AG20443 (cell line): ENCODE results near the gene STBD1.
A peak's percentile ranks its signal among the peaks of the same experiment; 100 is the strongest.
"Not testable (repeated sequence)": the region's sequence is repeated elsewhere in the genome, so short reads cannot be mapped to it uniquely, and the experiment has no call there.

ENCODE experiments used
- DNase-seq: peaks from one replicate; pipeline ENCODE4 v3.0.0; 2012; ENCODE audit warnings: low spot score, mixed read lengths

Gene STBD1

DNA sequence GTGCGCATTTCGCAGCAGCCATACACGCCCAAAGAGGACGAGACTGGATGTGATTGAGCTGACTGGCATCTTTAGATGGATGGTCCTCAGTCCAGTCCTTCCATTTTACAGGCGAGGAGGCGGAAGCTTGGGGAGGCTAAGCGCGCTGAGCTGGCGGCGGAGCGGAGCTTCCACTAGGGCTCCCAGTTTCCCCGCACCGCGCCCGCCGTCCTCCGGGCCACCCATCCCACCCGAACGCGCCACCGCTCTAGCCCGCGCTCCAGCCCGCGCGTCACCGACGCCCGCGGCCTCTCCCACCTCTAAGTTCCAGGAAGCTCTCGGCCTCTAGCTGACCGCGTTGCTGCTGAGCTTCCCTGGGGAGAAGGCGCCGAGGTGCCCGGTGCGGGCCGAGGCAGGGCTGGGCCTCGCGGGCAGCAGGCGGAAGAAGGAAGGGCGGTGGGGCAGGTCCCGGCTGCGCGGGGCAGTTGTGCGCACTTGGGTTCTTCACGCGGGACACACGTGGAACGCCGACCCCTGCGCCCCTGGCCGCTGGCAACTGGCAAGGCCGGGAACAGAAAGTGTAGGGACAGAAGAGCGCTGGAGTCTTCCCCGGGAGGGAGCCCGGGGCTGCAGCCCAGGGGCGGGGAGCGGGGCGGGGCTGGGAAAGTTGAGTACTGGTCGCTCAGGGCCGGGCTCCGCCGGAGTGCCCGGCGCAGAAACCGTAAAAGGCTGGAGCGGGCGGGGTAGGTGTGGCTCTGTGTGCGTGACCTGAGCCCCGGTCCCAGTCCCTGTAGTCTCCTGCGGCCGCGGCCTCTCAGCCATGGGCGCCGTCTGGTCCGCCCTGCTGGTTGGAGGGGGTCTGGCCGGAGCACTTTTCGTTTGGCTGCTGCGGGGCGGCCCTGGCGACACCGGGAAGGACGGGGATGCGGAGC lies at the start of gene STBD1:
Gene STBD1 (plus strand): TSS at position 763 of the 911 bp plus-strand sequence. CDS start 37 bp downstream, at position 800.
- DNase-seq, result peak; percentile 84

DNA sequence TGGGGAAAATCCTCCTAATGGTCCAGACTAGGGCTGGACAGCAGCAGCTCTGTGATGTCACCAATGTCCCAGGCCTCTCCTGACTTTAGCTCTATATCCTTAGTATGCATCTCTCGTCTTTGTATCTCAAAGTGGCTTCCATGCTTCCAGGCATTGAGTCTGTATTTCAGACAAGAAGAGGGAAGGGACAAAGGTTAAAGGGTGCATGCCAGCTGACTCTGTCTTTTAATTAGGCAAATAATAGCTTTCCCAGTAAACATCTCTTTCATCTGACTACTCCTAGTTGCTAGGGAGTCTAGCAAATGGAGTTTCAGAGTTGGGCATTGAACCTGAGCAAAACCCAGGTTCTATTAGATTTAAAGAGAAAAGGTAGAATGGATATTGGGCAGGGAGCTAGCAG lies 49.6 kb upstream of the STBD1 start:
- DNase-seq, result no peak

DNA sequence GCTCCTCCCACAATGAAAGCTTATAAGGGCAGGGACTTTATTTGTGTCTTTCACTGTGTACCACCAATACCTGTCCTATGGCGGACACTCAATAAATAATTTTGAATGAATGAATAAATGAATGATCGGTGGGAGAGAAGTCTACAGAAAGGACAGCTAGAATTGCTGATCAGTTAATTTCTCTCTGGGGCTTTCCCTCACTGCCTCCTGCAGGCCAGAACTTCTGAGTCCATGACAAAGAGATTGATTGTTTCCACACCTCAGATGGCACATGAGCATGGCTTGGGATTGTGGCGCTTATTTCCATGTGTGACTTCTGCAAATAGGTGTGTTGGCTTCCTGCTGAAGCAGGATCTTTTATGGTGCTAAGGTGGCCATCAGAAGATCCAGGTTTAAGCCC lies 48.7 kb upstream of the STBD1 start:
- no peak for DNase-seq

DNA sequence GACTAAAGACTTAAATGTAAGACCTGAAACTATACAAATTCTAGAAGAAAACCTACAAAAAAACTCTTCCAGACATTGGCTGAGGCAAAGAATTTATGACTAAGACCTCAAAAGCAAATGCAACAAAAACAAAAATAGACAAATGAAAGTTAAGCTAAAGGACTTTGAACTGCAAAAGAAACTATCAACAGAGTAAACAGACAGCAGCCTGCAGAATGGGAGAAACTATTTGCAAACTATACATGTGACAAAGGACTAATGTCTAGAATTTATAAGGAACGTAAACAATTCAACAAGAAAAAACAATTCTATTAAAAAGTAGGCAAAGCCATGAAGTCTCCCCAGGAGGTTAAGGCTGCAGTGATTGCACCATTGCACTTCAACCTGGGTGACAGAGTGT lies 46.0 kb upstream of the STBD1 start:
- DNase-seq, result no peak

DNA sequence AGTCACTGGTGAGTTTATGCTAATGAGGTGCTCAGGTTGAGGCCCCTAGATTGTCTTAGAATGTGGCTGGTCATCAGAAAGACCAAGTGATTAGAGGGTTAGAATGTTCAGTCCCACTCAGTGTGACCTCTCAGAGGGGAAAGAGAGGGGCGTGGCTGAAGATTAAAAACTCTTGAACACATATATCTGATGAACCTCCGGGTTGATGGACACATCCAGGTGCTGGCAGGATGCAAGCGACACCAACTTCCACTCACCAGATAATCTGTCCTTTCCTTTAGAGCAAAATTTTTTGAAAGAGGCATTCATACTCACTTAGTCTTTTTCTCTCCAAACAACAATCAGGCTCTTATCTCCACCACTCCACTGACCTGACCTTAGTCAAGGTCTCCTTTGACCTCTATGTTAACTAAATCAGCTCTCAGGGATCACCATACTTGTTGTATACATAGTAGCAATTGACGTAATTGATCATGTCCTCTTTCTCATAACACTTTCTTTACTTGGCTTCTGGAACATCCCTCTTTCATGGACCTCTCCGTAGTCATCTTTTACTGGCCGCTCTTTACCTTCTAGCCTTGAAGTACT lies 40.8 kb upstream of the STBD1 start:
- no peak for DNase-seq

DNA sequence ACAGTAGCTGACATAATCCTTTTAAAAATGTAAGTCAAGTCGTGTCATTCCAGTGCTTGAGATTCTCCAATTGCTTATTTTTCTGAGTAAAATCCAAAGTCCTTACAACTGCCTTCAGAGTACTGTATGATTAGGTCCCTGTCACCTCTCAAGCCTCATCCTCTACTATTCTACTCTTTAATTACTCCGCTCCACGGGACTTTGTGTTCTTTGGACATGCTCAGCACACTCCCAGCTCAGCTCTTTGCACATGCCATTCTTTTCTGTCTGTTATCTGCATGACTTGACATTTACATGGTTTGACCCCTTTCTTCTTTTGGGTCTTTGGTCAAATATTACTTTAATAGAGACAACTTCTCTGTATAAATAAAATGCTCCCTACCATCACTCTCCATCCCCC lies 39.9 kb upstream of the STBD1 start:
- no peak for DNase-seq

DNA sequence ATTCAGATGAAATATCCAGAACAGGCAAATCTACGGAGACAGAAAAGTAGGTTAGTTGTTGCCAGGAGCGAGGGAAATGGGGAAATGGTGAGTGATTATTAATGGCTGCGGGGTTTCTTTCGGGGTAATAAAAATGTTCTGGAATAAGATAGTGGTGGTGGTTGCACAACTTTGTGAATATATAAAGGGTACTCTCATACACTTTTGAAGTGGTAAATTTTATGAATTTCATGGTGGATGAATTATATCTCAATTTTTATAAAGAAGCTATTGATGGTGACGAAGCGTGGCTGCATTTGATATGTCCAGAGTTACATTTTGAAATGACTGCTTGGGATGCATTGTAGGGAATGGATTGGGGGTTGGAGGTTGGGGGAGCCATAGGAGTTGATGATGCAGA lies 38.7 kb upstream of the STBD1 start:
- no peak for DNase-seq

DNA sequence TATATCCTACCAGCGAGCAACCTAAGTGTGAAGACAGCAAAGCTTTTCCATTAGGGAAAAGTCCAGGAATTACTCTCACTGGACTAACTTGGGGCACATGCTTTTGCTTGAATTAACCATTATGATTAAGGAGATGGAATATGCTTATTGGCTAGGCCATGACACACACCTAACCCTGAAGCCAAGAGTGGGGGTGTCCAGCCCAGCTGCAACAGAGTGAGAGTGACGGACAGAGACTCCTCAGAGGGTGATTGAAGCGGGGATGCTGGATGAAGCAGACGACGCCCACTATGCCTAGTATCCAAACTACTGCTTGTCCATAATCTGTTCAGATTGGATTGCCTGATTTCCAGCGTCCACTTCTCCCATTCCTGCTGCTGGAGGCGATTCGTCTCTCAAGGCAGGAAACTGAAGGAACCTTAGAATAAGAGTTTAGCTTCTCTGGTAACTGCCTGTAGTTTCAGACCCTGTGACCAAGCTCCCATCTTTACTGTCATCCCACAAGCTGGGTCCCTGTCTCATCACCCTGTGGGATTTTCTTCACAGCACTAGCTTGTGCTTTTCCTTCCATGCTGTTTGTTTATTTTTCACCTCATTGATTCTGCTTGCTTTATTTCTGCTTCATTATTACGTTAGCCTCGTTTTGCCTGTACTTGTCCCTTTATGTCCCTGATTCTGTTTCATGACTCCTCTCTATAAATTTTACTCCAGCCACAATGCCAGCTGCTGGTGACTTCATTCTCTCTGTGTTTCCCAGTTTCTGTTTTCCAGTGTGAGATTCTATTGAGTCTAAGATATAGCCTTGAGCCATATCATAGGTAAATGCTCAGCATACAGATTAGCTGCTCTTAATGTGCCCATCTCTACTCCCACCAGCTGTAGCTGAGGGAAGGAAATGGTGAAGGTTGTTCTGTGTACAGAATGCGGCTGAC lies 36.0 kb upstream of the STBD1 start:
- DNase-seq, result no peak

DNA sequence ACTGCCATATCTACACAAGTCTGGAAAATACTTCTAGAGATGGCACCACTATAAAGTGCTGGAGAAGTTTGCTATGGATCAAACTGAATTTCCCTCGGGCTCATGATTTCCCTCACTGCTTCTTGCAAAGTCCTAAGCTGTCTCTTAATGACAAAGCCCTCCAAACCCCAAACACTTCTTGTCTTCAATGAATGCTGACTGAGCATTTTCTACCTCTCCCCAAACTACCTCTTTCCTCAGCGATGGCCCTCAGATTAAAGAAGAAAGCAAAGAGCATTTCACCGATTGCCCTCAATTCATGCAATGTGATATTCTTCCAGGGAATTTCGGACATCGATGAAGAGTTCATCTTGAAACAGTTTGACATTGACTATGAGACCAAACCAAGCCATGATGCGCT lies 35.3 kb upstream of the STBD1 start:
- DNase-seq, result no peak

DNA sequence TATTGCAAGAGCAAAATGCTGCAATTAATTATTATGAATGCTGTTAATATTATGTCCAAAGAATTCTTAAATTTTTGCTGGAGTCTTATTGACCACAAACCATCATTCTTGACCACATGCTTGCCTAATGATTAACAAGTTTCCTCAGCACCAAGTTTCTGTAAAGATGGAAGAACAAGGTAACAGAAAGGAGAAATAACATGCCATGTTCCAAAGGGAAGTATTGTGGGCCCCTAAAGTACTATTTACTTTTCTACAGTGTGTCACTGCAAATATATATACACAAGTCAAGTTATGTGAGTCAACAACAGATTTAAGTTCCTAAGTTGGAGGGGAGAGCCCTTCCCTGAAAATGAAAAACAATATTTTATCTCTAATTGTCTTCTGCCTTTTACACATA lies 34.5 kb upstream of the STBD1 start:
- DNase-seq, result no peak

DNA sequence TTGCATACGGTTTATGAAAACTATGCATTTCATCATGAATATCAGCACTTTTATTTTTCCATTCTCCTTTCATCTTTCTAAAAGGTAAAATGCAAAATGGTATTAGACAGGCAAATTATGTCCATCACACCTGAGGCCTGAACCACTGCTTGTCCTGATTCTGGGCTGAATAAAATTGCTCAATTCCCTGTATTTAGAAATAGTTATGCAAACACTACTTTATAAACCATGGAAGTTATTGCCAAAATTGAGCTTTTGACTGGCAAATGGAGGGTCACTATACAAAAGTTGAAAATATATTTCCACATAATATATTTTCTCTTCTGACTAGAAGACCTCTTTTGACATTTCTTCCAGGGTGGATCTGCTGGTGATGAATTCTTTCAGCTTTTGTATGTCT lies 34.0 kb upstream of the STBD1 start:
- DNase-seq, result no peak

DNA sequence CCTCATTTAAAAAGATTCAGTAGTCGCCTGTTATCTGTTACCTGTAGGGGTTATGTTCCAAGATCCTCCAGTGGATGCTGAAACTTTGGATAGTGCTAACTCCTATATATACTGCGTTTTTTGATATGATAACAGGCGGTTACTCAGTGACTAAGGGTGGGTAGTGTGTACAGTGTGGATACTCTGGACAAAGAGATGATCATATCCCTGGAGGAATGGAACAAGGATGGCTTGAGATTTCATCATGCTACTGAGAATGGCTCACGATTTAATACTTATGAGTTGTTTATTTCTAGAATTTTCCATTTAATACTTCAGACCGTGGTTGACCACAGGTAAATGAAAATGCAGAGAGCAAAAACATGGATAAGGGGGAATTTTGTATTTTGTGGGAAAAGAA lies 33.5 kb upstream of the STBD1 start:
- DNase-seq, result no peak

DNA sequence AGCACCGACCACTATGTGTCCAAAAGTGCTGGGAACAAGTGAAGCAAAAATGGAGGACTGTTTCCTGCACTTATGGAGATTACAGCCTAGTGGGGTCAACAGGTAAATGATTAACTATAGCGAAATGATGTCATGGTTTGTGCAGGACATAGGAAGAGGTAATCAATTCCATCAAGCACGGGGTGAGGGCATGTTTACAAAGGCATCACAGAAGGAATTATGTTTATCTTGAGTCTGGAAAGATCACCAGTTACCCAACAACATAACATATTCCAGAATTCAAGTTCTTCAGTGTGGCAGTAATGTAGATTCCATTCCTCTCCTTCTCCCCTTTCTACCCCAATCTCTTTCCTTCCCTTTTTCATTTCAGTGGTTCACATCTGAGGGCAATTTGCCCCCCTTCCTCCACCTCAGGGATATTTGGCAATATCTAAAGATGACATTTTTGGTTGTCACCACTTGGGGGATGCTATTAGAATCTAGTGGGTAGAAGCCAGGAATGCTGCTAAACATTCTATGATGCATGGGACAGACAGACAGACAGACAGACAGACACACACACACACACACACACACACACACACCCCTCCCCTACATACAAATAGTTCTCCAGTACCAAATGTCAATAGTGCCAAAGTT lies 30.9 kb upstream of the STBD1 start:
- no peak for DNase-seq

DNA sequence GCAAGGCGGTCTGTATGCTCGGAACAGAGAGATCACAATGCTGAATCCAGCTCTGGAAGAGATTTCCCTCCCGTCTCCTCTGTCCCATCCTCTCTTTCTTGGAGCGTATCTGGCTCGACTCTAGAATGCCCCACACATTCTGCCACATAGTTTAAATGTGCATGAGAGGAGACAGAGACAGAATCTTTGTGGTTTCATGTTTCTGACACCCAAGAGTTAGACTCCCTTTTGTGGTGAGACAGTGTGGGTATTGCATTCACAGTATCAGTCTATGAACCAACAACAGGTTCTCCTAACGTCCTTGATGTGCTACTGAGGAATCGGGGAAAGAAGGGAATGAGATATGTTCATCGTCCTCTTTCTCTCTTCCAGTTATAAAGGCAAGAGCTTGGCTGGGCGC lies 29.7 kb upstream of the STBD1 start:
- DNase-seq, result no peak

DNA sequence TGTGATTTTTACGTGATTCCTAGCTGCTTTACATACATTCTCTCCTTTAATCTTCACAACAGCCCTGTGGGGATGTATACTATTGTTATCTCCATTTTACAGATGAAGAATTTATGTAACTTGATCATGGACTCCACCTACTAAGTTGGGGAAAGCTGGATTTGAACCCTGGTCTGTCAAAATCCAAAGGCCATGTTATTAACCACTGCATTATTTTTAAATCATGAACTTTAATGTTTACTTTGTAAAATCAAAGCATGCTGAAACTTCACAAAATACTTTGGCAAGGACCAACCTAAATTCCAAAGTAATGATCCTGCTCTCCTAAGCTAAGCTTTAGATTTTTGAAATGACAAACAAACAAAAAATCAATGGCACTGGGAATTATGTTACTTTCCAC lies 28.9 kb upstream of the STBD1 start:
- no peak for DNase-seq

DNA sequence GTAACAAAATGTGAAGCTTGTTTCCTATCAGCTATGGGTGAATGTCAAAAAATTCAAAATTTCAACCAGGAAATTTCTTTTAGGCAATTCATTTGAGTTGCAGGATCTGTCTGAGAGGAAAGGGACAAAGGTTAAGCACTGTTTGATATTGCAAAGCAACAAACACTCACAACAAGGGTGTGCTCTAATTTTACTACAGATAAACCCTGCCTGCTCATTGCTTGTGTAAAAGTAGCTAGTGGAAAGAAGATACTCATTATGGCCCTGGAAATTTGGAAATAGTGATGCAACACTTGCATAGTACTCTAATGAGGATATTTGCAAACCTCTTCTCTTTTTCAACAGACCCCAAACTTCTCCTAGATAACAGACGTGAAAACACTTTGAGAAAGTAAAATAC lies 27.9 kb upstream of the STBD1 start:
- no peak for DNase-seq

DNA sequence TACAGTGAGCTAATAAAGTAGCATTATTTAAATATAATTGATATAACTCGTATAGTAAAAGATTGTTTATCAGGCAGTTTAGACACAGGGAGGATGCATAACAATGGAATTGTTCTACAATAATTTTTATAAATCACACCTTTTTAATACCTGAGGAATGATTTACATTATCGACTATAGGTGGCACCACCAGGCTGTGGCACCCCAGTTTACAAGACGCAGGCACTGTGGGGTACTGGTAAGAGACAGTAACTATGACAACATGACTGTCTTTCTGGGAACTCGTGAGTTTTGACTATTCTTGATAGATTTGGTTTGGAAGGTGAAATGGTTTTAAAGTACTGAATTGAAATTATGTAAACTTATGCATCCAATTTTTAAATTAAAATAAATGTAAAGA lies 27.1 kb upstream of the STBD1 start:
- no peak for DNase-seq

DNA sequence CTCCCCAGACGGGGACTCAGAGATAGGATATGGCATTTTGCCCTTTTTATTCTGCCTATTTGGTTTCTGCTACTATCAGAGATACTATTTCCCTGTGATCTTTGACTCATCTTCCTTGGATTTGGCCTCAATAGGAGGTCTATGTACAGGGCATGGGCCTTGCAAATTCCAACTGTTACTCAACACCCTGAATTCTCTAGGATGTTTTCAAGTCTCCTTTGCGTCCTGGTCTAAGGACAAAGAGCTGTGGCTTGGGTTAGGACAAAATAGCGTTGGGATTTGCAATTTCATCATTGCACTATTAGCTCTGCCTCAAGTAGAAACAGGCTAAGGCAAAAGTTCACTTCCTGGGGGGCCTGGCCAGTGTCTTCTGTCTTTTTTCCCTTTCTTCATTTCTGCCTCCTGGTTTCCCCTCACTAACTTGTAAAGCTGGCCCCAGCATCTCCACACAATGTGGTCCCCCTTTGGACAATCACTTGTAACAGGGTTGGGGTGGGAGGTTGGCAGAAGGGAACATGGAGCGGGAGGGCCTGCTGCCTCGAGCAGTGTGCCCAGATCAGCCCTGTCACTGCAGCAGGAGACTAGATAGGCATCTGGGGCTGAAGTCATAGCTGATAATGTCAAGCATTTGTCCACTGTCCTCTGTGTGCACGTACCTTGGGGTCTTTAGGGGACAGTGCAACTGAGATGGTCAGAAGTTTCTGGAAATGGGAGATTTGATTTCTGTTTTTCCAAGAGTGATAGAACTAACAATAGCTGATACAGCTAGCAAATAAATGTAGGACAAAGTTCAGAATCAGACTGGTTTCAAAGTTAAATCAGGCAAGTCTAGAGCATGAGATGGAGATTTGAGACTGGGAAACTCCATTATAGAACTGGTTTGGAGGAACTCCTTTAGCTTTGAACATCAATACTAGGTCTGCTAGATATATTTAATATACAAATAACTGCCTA lies 25.8 kb upstream of the STBD1 start:
- DNase-seq, result no peak

DNA sequence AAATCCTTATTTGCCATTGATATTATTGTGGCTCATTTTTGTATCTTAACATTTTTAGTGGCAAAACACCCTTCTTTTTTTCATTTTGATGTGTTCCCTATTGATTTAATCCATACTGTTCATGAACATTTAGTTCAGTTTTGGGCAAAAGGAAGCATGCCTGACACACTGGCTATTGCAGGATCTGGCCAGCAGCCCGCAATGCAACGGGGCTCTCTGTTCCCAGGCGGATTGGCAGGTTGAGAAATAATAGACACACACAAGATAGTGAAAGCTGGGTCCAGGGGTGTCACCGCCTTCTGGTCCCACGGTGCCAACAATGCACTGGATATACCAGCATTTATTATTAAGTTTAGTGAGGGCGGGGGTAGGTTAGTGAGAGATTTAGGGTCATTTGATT lies 24.9 kb upstream of the STBD1 start:
- DNase-seq, result not testable (repeated sequence)

DNA sequence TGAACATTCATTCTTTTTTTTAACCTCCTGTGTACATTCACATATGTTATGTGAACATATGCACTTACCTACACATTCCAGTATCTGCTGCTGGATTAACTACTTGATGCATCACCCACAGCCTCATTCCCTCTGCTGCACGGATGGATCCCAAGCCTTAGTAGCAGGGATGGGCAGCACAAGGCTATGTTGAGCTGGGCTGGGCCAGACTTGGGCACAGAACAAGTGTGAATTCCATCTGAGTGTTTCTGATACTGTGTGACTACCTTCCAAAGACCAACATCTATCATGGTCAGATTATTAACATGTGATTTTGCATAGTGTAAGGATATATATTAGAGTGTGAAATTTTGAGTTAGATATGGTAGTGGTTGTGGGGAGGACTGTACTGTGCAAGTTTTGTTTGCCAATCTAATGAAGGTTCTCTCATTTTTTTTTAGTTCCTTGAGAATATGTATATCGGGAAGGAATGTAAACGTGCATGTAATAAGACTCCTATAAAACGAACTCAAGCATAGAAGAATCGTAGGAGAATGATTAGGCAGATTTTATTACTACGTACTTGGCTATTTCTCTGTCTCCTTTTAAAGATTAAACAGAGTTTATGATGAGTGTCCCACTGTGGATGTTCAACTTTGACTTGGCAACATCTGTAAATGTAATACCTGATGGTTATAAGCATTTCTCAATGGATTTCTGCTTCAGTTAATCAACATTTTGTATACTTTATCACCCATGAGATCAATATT lies 23.4 kb upstream of the STBD1 start:
- no peak for DNase-seq
